Kidney (tissue), 14 donors: Measurements from ENCODE around the gene CPS1. TPM values are rescaled to one million over a fixed set of nuclear protein-coding genes. Genes with fewer than 3 reads are reported as not detected.

Source experiments
- DNase-seq, 5 donors: peaks; one replicate each; pipeline ENCODE4 v3.0.0-alpha.2; 2013 to 2020
- FAIRE-seq: peaks from 2 replicates; lab custom pipeline; 2012; peaks lifted over from hg19 to GRCh38; lab: Jason Lieb, UNC
- H3K27ac ChIP-seq, 2 donors: one replicate each; pipeline ENCODE4 v1.7.0; 2013; ENCODE audit warnings: low read depth in 2 of 2, low read length in 2 of 2, inconsistent platforms in 1 of 2
- H3K27me3 ChIP-seq: one replicate; pipeline ENCODE4 v1.7.1; 2013; ENCODE audit warnings: low read length, inconsistent platforms; ENCODE audit not compliant: control insufficient read depth, insufficient read depth
- H3K36me3 ChIP-seq, 3 donors: one replicate each; pipeline versions ENCODE4 v1.7.0 to v1.7.1; 2013; ENCODE audit warnings: low read length in 3 of 3, control low read depth in 1 of 3, inconsistent platforms in 1 of 3; ENCODE audit not compliant: insufficient read depth in 3 of 3, control insufficient read depth in 2 of 3
- H3K4me1 ChIP-seq, 3 donors: one replicate each; pipeline versions ENCODE4 v1.7.0 to v1.7.1; 2013; ENCODE audit warnings: low read length in 3 of 3, inconsistent platforms in 1 of 3, low read depth in 1 of 3; ENCODE audit not compliant: control insufficient read depth in 2 of 3, insufficient read depth in 2 of 3
- H3K4me3 ChIP-seq, 3 donors: one replicate each; pipeline versions ENCODE4 v1.7.0 to v1.8.1; 2013; ENCODE audit warnings: low read length in 3 of 3, control low read depth in 1 of 3, inconsistent platforms in 1 of 3
- H3K9ac ChIP-seq, 3 donors: one replicate each; pipeline versions ENCODE4 v1.7.0 to v1.7.1; 2013; ENCODE audit warnings: low read length in 3 of 3, control low read depth in 1 of 3, inconsistent platforms in 1 of 3
- H3K9me3 ChIP-seq, 3 donors: one replicate each; pipeline versions ENCODE4 v1.7.0 to v1.7.1; 2013; ENCODE audit warnings: low read length in 3 of 3, control low read depth in 1 of 3, inconsistent platforms in 1 of 3; ENCODE audit not compliant: control insufficient read depth in 2 of 3, insufficient read depth in 1 of 3
- CTCF ChIP-seq: IDR thresholded peaks from 3 replicates; pipeline ENCODE4 v1.5.1; 2012; ENCODE audit warnings: mild to moderate bottlenecking, moderate library complexity, borderline replicate concordance; ENCODE audit not compliant: insufficient read depth; ENCODE audit errors: extremely low read depth
- intact Hi-C: fragments of 100-400 bp; cut with DNase I; formaldehyde crosslinking; loops from one replicate; pipeline ENCODE4 v1.11.1; 2022
- polyA plus RNA-seq: library from polyadenylated mRNA; stranded (reverse); fragments of 350-450 nt; fragmentation: Illumina TruSeq; extraction: RNeasy Lipid Tissue Mini Kit (QIAGEN cat#74804); gene quantifications from one replicate; pipeline ENCODE4 v1.2.3, GENCODE V29; 2014; ENCODE audit warnings: low read depth, low replicate concordance; ENCODE audit not compliant: insufficient read depth
- total RNA-seq: library from RNA; stranded (reverse); fragmentation: NEBNext Ultra II Directional; extraction: Animal tissue kit (Norgen Biotek cat#: 25700); gene quantifications from one replicate; pipeline ENCODE4 v1.2.1, GENCODE V29; 2021
- donor health status: control.
- donor health status: control.
- donor health status: control.
- donor health status: control.
- donor health status: control.
- donor health status: DM: yes; HTN: yes; CAD: no.
- donor health status: Normal renal cell carcinoma (clear cell type).

The CPS1 gene
- total and polyA plus RNA-seq, 2 donors from 2014 or later, result 6.7 TPM

- TF ChIP-seq CTCF, result no peak
- FAIRE-seq, result no peak
Measured at GRCh38 chr2:210654091-210654490, 97.7 kb downstream of the CPS1 start.

GRCh38 chr2:210655229-210655975 is 99.0 kb downstream of the CPS1 start:
- no peak for FAIRE-seq
- H3K9me3 ChIP-seq, result no peaks in the 10 kb centered on the region
- H3K36me3 ChIP-seq, result no peaks in the 10 kb centered on the region
- H3K9ac ChIP-seq, result no peak overlapping the region
- no peak for DNase-seq
- no peak overlapping the region for H3K4me3 ChIP-seq
- no peak overlapping the region for H3K27ac ChIP-seq
- no peak for TF ChIP-seq CTCF
- H3K27me3 ChIP-seq, result no peaks in the 10 kb centered on the region
- no peaks in the 10 kb centered on the region for H3K4me1 ChIP-seq
- intact Hi-C loops, result no loop called here

More at GRCh38 chr2:210654091-210654490, 97.7 kb downstream of the CPS1 start:
- Histone ChIP-seq H3K4me1 (no peaks in the 10 kb centered on the region), H3K36me3 (no peaks in the 10 kb centered on the region), H3K4me3 (no peak overlapping the region), H3K27ac (no peak overlapping the region), H3K27me3 (no peaks in the 10 kb centered on the region), H3K9ac (no peak overlapping the region), H3K9me3 (no peaks in the 10 kb centered on the region)
- intact Hi-C loops, result no loop called here
- no peak for DNase-seq

- no peak overlapping the region for H3K9ac ChIP-seq
- H3K9me3 ChIP-seq, result no peaks in the 10 kb centered on the region
- FAIRE-seq, result no peak
- H3K4me1 ChIP-seq, result no peaks in the 10 kb centered on the region
- DNase-seq, result no peak
- H3K27ac ChIP-seq, result no peak overlapping the region
- intact Hi-C loops, result no loop called here
- no peaks in the 10 kb centered on the region for H3K36me3 ChIP-seq
- TF ChIP-seq CTCF, result no peak
- H3K27me3 ChIP-seq, result no peaks in the 10 kb centered on the region
- H3K4me3 ChIP-seq, result no peak overlapping the region
Measured at GRCh38 chr2:210657874-210658273, 101.5 kb downstream of the CPS1 start.

GRCh38 chr2:210660751-210661150 is 104.4 kb downstream of the CPS1 start:
- no peak for DNase-seq
- Histone ChIP-seq H3K27me3 (no peaks in the 10 kb centered on the region), H3K4me1 (no peaks in the 10 kb centered on the region), H3K9ac (no peak overlapping the region), H3K36me3 (no peaks in the 10 kb centered on the region), H3K4me3 (no peak overlapping the region), H3K27ac (no peak overlapping the region), H3K9me3 (no peaks in the 10 kb centered on the region)
- intact Hi-C loops, result no loop called here
- TF ChIP-seq CTCF, result no peak
- no peak for FAIRE-seq
